Ovary (tissue), 9 donors: ENCODE results near the gene SPEF2. TPM values are rescaled to one million over a fixed set of nuclear protein-coding genes. Genes with fewer than 3 reads are reported as not detected.

Experiments
- DNase-seq, 5 donors: peaks; one replicate each; pipeline ENCODE4 v3.0.0-alpha.2; 2019 to 2020
- H3K27ac ChIP-seq, 2 donors: fragments of 200-600 bp; one replicate each; pipeline versions ENCODE4 v1.5.1 to v1.8.0; 2019 to 2022
- H3K27me3 ChIP-seq: fragments of 200-600 bp; one replicate; pipeline ENCODE4 v1.8.0; 2022
- H3K36me3 ChIP-seq: fragments of 200-600 bp; sonication (generic); one replicate; pipeline ENCODE4 v1.5.1; 2019
- H3K4me1 ChIP-seq: one replicate; pipeline ENCODE4 v1.8.1; 2013; ENCODE audit warnings: mild to moderate bottlenecking, moderate library complexity; ENCODE audit not compliant: insufficient read depth
- H3K4me3 ChIP-seq: fragments of 200-600 bp; sonication (generic); one replicate; pipeline ENCODE4 v1.5.1; 2017
- H3K9me3 ChIP-seq, 2 donors: fragments of 200-600 bp in 1 of 2; sonication (generic) in 1 of 2; one replicate each; pipeline versions ENCODE4 v1.5.1 to v1.8.1; 2013 to 2019; ENCODE audit warnings: mild to moderate bottlenecking in 1 of 2, moderate library complexity in 1 of 2
- EP300 ChIP-seq: sonication (generic); formaldehyde crosslinking; IDR thresholded peaks from one replicate; pipeline ENCODE4 v1.6.1; 2017; ENCODE audit warnings: antibody characterized with exemption
- POLR2A ChIP-seq: fragments of 450-650 bp; IDR thresholded peaks from one replicate; pipeline ENCODE4 v1.6.1; 2017; ENCODE audit warnings: antibody characterized with exemption, mild to moderate bottlenecking, moderate library complexity
- WGBS, 3 donors: extraction: QIAGEN DNeasy Blood & Tissue Kit in 1 of 3; methylation state at CpG; one replicate each; pipeline versions ENCODE4 v1.1.5 to v1.1.7; 2013 to 2017; 5-methylcytosine and 5-hydroxymethylcytosine counted together
- intact Hi-C, 4 donors: fragments of 100-400 bp; cut with DNase I; formaldehyde crosslinking; loops; one replicate each; pipeline versions ENCODE4 v1.11.0 to v1.15.1; 2022 to 2023
- polyA plus RNA-seq, 2 donors: library from polyadenylated mRNA; stranded (reverse); fragments of 200-250 nt in 1 of 2; fragments of 350-450 nt in 1 of 2; fragmentation: Illumina TruSeq in 1 of 2; extraction: RNeasy Lipid Tissue Mini Kit (QIAGEN cat#74804) in 1 of 2; gene quantifications; one replicate each; pipeline ENCODE4 v1.2.3, GENCODE V29; 2013 to 2014
- total RNA-seq, 7 donors: library from RNA; depleted of rRNA in 2 of 7; stranded (reverse); fragments of >200 nt in 2 of 7; fragmentation: NEBNext Ultra II Directional in 3 of 7; extraction: Animal tissue kit (Norgen Biotek cat#: 25700) in 3 of 7; gene quantifications; one replicate each; pipeline versions ENCODE4 v1.1.0 to v1.2.4, GENCODE V29; 2016 to 2023
- TF ChIP-seq, protein P1 (sequence below), 3 donors: fragments of 450-650 bp in 2 of 3; fragments of 200-600 bp in 1 of 3; IDR thresholded peaks; one replicate each; pipeline versions ENCODE4 v1.5.1 to v1.8.0; 2016 to 2022; ENCODE audit warnings: antibody characterized with exemption in 3 of 3, mild to moderate bottlenecking in 1 of 3
- donor health status: DM: no; HTN: no; CAD: no; lungs with moderate emphysema.
- donor health status: DM: no; HTN: no; CAD: no.
- donor health status: Bipolar disorder and iron deficiency.
- donor health status: DM: yes; HTN: yes; CAD: no.
- donor health status: DM: no; HTN: no; CAD: no.
- donor health status: DM: yes; HTN: yes; CAD: no.

SPEF2 gene
- total and polyA plus RNA-seq, 9 donors, result 4.2 to 31.8 (median 9.0) TPM

DNA sequence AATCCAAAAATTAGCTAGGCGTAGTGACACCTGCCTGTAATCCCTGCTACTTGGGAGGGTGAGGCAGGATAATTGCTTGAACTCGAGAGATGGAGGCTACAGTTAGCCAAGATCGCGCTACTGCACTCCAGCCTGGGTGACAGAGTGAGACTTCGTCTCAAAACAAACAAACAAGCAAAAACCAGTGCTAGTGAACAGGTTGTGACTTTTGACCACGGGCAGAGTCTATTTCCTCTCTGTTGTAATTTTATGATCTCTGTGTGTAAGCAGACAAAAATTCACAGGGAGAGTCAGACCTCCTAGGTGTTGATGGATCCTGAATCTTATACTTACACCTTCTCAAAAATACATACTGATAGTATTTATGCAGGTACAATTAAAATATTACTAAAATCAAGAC lies 65.8 kb downstream of the SPEF2 start:
- TF ChIP-seq EP300, result no peak
- TF ChIP-seq POLR2A, result no peak
- TF ChIP-seq, protein P1, sequence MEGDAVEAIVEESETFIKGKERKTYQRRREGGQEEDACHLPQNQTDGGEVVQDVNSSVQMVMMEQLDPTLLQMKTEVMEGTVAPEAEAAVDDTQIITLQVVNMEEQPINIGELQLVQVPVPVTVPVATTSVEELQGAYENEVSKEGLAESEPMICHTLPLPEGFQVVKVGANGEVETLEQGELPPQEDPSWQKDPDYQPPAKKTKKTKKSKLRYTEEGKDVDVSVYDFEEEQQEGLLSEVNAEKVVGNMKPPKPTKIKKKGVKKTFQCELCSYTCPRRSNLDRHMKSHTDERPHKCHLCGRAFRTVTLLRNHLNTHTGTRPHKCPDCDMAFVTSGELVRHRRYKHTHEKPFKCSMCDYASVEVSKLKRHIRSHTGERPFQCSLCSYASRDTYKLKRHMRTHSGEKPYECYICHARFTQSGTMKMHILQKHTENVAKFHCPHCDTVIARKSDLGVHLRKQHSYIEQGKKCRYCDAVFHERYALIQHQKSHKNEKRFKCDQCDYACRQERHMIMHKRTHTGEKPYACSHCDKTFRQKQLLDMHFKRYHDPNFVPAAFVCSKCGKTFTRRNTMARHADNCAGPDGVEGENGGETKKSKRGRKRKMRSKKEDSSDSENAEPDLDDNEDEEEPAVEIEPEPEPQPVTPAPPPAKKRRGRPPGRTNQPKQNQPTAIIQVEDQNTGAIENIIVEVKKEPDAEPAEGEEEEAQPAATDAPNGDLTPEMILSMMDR (IDR thresholded peaks at IDR 0.05), result no peak
- intact Hi-C loops, result no loop called here
- no peak overlapping the region for H3K4me3 ChIP-seq
- no peaks in the 10 kb centered on the region for H3K27me3 ChIP-seq
- WGBS, 3 donors, result 87 to 91% (median 90%) methylated on average over 6 of the region's 6 CpGs
- no peak for DNase-seq
- H3K36me3 ChIP-seq, result no peaks in the 10 kb centered on the region
- no peaks in the 10 kb centered on the region for H3K9me3 ChIP-seq
- H3K27ac ChIP-seq, result no peak overlapping the region
- H3K4me1 ChIP-seq, result no peaks in the 10 kb centered on the region

DNA sequence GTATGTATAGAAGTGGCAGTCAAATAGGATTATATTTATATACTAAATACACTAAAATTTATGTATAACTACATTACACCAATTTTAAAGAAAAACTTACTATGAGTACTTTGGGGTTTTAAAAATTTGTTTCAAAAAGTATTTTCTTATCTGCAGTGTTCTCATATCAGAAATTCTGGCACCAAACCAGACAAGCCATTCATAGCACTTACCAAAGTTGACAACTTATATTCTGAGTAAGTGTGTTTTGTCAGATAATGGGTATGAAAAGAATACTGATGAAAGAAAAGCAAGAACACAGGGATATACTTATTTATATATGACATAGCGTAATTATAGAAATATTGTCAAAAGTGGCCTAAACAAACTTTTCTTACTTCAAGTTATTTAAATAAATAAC lies 67.5 kb downstream of the SPEF2 start:
- no peaks in the 10 kb centered on the region for H3K4me1 ChIP-seq
- WGBS, 3 donors, result 90 to 100% (median 98%) methylated on average over 1 of the region's 1 CpG
- H3K27ac ChIP-seq, result no peak overlapping the region
- no peak for DNase-seq
- no peaks in the 10 kb centered on the region for H3K27me3 ChIP-seq
- no peaks in the 10 kb centered on the region for H3K9me3 ChIP-seq
- no peak overlapping the region for H3K4me3 ChIP-seq
- TF ChIP-seq POLR2A, result no peak
- TF ChIP-seq, protein P1 (IDR thresholded peaks at IDR 0.05), result no peak
- TF ChIP-seq EP300, result no peak
- intact Hi-C loops, result no loop called here
- H3K36me3 ChIP-seq, result no peaks in the 10 kb centered on the region

DNA sequence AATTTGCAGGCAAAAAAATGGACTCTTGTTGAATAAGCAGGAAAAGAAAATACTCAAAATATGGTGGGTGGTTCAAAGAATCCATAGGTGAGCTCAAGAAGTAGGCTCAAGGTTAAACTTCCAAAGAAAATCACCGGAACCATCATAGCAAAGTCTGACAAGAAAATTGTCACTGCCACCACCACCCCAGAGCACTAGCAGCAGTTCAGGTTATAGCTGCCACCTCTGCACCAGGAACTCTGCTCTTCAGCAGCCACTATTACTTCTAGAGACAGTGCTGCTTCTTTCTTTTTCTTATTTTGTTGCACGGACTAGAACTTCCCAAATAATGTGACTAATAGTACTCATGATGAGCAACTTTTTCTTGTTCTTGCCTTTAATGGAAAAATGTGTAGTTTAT lies 70.3 kb downstream of the SPEF2 start:
- TF ChIP-seq, protein P1 (IDR thresholded peaks at IDR 0.05), result no peak
- no peak for TF ChIP-seq POLR2A
- no peak for TF ChIP-seq EP300
- no peak overlapping the region for H3K27ac ChIP-seq
- intact Hi-C loops, result no loop called here
- no peaks in the 10 kb centered on the region for H3K27me3 ChIP-seq
- H3K4me1 ChIP-seq, result no peaks in the 10 kb centered on the region
- H3K4me3 ChIP-seq, result no peak overlapping the region
- H3K9me3 ChIP-seq, result no peaks in the 10 kb centered on the region
- DNase-seq, result no peak
- H3K36me3 ChIP-seq, result no peaks in the 10 kb centered on the region
- 69 to 78% (median 77%) methylated on average over 2 of the region's 2 CpGs for WGBS, 3 donors

DNA sequence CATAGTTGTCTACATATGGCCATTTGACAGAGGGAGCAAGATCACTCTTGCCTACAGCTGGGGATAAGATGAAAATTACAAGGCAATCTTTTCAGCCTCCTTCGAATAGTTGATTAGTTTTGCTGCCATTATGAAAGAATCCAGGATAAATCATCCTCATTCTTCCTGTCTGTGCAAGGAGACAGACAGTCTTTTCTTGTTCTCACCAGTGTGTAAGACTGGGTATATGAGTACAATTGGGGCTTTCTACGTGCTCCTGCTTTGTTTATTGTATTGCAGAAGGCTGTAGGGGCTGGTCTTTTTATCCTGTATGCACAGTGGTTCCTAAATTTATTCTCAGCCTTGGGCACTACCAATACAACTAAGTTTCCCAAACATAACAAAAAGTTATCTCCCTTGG lies 76.8 kb downstream of the SPEF2 start:
- no peak overlapping the region for H3K27ac ChIP-seq
- H3K27me3 ChIP-seq, result no peaks in the 10 kb centered on the region
- DNase-seq, result no peak
- no peak overlapping the region for H3K4me3 ChIP-seq
- intact Hi-C loops, result no loop called here
- no peaks in the 10 kb centered on the region for H3K4me1 ChIP-seq
- 67 to 80% (median 74%) methylated on average over 2 of the region's 2 CpGs for WGBS, 3 donors
- no peaks in the 10 kb centered on the region for H3K9me3 ChIP-seq
- TF ChIP-seq POLR2A (no peak), EP300 (no peak)
- TF ChIP-seq, protein P1 (IDR thresholded peaks at IDR 0.05), result no peak
- H3K36me3 ChIP-seq, result no peaks in the 10 kb centered on the region
